Esophagus muscularis mucosa (tissue), 4 donors: ENCODE data around the gene FMN1.

Source experiments
- EP300 ChIP-seq: sonication (generic); formaldehyde crosslinking; IDR thresholded peaks from one replicate; pipeline ENCODE4 v1.6.1; 2017; ENCODE audit warnings: antibody characterized with exemption
- POLR2A ChIP-seq: fragments of 450-650 bp; IDR thresholded peaks from one replicate; pipeline ENCODE4 v1.6.1; 2017; ENCODE audit warnings: antibody characterized with exemption, moderate library complexity, mild to moderate bottlenecking, low read depth
- POLR2AphosphoS5 ChIP-seq, 2 donors: sonication (generic); formaldehyde crosslinking; IDR thresholded peaks; one replicate each; pipeline ENCODE4 v1.6.1; 2017; ENCODE audit warnings: antibody characterized with exemption in 2 of 2
- TF ChIP-seq, protein P1 (sequence below), 3 experiments: fragments of 200-600 bp in 2 of 3; fragments of 450-650 bp in 1 of 3; sonication (generic) in 2 of 3; IDR thresholded peaks; one replicate each; pipeline ENCODE4 v1.5.1; 2017 to 2019; ENCODE audit warnings: antibody characterized with exemption in 3 of 3, mild to moderate bottlenecking in 2 of 3, moderate library complexity in 1 of 3

DNA sequence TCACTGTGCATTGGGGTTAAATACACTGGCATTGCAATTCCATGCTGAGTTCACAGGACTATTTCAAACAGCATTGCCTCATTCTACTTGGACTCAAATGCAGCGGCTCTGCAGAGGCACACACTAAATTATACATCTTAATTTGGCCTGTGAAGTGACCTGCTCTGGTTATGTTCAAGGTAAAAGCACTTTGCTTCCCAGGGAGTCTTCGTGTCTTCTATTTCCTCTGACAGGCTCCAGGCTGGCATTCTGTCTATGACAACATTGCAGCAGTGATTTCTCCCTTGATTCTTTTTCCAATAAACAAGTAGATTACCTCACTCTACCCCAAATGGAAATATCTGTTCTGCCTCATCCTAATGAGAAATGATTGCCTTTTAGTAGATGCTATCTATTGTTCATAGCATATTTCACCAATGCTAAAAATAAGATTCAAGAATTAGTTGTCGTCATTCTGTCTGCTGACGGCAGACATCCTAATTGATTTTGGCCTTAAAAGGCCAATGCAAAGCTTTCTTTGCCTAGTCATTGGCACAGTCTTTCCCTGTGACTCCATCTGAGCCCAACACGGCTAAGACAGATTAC lies 33.8 kb downstream of the FMN1 start:
- TF ChIP-seq POLR2A (no peak), EP300 (no peak), POLR2AphosphoS5 (IDR thresholded peaks at IDR 0.05) (no peak)
- TF ChIP-seq, protein P1, sequence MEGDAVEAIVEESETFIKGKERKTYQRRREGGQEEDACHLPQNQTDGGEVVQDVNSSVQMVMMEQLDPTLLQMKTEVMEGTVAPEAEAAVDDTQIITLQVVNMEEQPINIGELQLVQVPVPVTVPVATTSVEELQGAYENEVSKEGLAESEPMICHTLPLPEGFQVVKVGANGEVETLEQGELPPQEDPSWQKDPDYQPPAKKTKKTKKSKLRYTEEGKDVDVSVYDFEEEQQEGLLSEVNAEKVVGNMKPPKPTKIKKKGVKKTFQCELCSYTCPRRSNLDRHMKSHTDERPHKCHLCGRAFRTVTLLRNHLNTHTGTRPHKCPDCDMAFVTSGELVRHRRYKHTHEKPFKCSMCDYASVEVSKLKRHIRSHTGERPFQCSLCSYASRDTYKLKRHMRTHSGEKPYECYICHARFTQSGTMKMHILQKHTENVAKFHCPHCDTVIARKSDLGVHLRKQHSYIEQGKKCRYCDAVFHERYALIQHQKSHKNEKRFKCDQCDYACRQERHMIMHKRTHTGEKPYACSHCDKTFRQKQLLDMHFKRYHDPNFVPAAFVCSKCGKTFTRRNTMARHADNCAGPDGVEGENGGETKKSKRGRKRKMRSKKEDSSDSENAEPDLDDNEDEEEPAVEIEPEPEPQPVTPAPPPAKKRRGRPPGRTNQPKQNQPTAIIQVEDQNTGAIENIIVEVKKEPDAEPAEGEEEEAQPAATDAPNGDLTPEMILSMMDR (IDR thresholded peaks at IDR 0.05): no peak
